ENCODE results near the gene TRAPPC14. TPM values are rescaled to one million over a fixed set of nuclear protein-coding genes. Genes with fewer than 3 reads are reported as not detected.
A peak's percentile ranks its signal among the peaks of the same experiment; 100 is the strongest.

TRAPPC14 gene
- total and polyA plus RNA-seq, 2 of the 13 experiments (the other 11 are each of a cell fraction or from before 2014, with no cell fraction given), result 4.7 to 9.6 TPM

GRCh38 chr7:100157334-100158228 is 942 bp downstream of the TRAPPC14 start (continued):
- TF ChIP-seq ZNF318 (CRISPR knock-in tag; IDR thresholded peaks at IDR 0.05) (no peak), MEF2D (CRISPR knock-in tag; IDR thresholded peaks at IDR 0.05) (0 out of 2 replicates have a peak, but pooled peaks have one; percentile 28), SALL1 (CRISPR knock-in tag; IDR thresholded peaks at IDR 0.05) (peak; percentile 38; the same call in 1 of the 2 replicates), ARHGAP35 (CRISPR knock-in tag; IDR thresholded peaks at IDR 0.05; ENCODE audit: borderline replicate concordance) (no peak), RBM22 (optimal IDR thresholded peaks at IDR 0.05; ENCODE audit: low read length) (peak; percentile 56), ZBTB43 (CRISPR knock-in tag; conservative IDR thresholded peaks at IDR 0.05) (no peak), ATF6 (CRISPR knock-in tag; conservative IDR thresholded peaks at IDR 0.05) (no peak), HNF4A (CRISPR knock-in tag; IDR thresholded peaks at IDR 0.05) (peak; percentile 28), ZBTB25 (CRISPR knock-in tag; IDR thresholded peaks at IDR 0.05) (peak; percentile 94; the same call in 1 of the 2 replicates), RFXAP (CRISPR knock-in tag; IDR thresholded peaks at IDR 0.05; ENCODE audit: borderline replicate concordance) (0 out of 2 replicates have a peak, but pooled peaks have one; percentile 20), NR2F1 (CRISPR knock-in tag; IDR thresholded peaks at IDR 0.05) (peak; percentile 86 to 96), XRCC5 (optimal IDR thresholded peaks at IDR 0.05; ENCODE audit: low read length) (peak; percentile 28), ZNF749 (CRISPR knock-in tag; IDR thresholded peaks at IDR 0.05; ENCODE audit: borderline replicate concordance) (no peak), SOX13 (IDR thresholded peaks at IDR 0.05) (no peak), SOX13 (CRISPR knock-in tag; conservative IDR thresholded peaks at IDR 0.05 in 1 of 2, IDR thresholded peaks at IDR 0.05 in 1 of 2) (peak in 1 of 2 experiments; percentile 55; a peak in 1 of 4 replicates)

Measured in HepG2 (cell line).